ENCODE measurements around the gene PCDHA5.

Gene PCDHA5

GRCh38 chr5:140857177-140857986, 36.0 kb downstream of the PCDHA5 start:
- no peak overlapping the region for H3K4me3 ChIP-seq (ENCODE audit: low read depth, low read length)
- no peak for TF ChIP-seq CTCF (IDR thresholded peaks at IDR 0.05; ENCODE audit: low read depth, low read length)

GRCh38 chr5:140857987-140858240, 36.5 kb downstream of the PCDHA5 start:
- no peak overlapping the region for H3K4me3 ChIP-seq (ENCODE audit: low read depth, low read length)
- TF ChIP-seq CTCF (IDR thresholded peaks at IDR 0.05; ENCODE audit: low read depth, low read length) = no peak

- no peak overlapping the region for H3K4me3 ChIP-seq (ENCODE audit: low read depth, low read length)
Measured at GRCh38 chr5:140862441-140863295, 41.3 kb downstream of the PCDHA5 start.

GRCh38 chr5:140868721-140869554, 47.5 kb downstream of the PCDHA5 start, which contains the start of gene PCDHA11:
TSS of gene PCDHA11 (plus strand) at chr5:140868957. CDS start at chr5:140869104, 147 bp downstream.
- TF ChIP-seq CTCF (IDR thresholded peaks at IDR 0.05; ENCODE audit: low read depth, low read length) = no peak
- no peak within 1 kb of the TSS for H3K4me3 ChIP-seq (ENCODE audit: low read depth, low read length)

More at GRCh38 chr5:140862441-140863295, 41.3 kb downstream of the PCDHA5 start:
- TF ChIP-seq CTCF (IDR thresholded peaks at IDR 0.05; ENCODE audit: low read depth, low read length) = no peak

- H3K4me3 ChIP-seq (ENCODE audit: low read depth, low read length) = no peak overlapping the region
Measured at GRCh38 chr5:140869555-140869886, 48.1 kb downstream of the PCDHA5 start.

More at GRCh38 chr5:140869555-140869886, 48.1 kb downstream of the PCDHA5 start:
- no peak for TF ChIP-seq CTCF (IDR thresholded peaks at IDR 0.05; ENCODE audit: low read depth, low read length)

All from WI38 (cell line).